Measurements from ENCODE around the gene PTPRCAP.
A peak's percentile ranks its signal among the peaks of the same experiment; 100 is the strongest.
"Not testable (repeated sequence)": the region's sequence is repeated elsewhere in the genome, so short reads cannot be mapped to it uniquely, and the experiment has no call there.

Gene PTPRCAP

DNA sequence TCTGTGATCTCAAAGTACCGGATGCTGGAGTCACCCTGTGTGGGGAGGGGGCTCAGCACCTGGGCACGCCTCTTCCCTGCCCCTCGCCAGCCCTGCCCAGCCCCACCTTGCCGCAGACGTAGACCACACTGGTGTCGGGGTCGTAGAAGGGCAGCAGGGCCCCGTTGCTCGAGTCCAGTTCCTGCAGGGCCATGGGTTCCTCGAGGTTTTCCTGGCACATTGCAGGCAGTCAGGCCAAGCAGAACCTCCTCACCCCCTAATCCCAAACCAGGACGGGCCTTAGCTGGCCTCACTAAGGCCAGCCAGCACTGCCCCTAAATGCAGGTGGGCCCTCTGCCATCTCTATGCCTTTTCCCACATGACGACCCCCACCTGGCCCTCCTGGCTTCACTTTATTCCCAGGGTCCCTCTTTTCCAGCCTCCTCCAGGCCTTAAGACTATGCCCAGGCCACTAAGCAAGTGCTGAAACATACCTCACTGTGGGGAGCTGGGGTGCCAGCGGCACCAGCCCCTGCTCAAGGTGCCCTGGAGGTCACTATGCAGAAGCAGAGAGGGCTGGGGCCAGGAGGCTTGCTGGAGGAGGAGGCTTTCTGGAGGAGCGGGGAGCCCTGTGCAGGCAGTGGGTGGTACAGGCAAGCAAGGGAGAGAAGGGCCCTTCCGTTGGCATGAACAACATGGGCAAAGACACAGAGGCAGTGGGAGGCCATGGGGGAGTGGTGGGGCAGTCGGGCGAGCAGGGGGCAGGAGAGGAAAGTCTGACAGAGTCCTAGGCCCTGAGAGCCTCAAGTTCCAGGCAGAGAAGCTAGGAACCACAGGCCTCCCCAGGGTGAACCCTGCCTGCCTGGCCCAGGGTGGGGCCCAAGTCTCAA, 3.0 kb upstream of the PTPRCAP start:
- no peak for DNase-seq

DNA sequence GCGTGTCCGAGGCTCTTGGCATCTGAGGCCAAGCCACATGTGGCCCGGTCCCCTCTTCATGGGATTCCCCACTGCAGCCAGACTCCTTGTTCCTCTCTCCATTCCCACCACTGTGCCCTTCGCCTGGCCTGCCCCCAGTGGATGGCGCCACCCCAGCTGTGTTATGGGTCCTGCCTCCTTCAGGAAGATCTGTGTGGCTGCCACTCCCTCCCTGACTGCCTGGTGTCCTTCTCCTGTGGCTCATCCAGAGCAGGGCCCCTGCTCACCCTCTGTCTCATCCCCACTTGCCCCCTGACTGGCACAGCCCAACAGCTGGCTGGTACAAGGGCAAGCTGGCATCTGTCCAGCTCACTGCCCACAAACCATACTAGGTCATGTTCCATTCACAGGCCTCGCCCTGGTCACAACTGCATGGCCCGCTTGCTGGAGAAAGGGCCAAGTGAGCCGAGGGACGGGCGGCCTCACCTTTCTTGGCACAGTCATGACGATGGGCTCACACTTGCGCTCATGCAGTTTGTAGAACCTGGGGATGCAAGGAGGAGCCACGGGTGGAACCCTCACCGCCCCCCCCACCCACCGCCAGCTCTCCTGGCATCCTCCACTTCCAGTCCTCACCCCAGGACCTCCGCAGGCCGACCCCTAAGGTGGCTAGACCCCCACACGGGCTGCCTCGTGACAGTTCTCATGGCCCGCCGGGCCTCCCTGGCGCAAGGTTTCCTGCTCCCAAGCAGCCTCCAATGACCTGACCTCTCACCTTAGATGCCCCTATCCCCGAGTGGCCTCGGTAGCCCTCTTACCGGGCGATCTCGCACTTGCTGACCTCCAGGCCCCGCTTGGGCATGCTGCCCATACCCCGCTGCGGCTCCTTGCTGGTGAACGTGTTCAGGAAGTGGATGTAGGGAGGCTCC, 2.1 kb upstream of the PTPRCAP start:
- DNase-seq, result no peak

DNA sequence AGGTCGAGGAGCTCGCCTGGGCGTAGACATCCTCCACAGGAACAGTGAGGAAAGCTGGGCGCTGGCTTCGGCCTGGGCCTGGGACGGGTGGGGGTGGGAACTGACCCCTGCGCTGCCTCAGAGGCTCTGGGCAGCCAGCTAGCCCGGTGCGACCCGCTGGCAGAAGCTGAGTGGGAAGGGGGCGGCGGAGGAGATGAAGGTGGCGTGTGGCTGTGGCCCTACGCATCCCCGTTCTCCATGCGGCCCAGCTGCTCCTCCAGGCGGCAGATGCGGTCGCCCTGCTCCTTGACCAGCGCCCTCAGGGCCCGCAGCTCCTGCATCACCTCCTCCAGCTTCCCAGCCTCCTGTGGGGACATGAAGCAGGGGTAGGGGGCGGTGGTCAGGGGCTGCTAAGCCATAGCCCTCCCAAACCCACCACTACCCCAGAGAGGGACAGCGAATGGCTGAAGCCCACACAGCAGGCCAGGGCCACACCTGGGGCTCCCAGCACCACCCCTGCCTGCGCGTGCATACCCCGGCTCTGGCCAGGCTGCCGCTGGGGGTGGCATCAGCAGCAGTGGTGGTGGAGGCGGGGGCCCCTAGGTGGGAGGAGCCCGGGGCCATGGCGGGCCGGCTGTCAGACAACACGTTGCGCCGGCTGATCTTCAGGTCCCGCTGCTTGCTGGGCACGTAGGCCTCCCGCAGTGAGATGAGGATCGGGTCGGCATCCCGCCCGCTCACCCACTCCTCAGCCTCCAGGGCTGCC, 848 bp upstream of the PTPRCAP start:
- DNase-seq, result no peak

DNA sequence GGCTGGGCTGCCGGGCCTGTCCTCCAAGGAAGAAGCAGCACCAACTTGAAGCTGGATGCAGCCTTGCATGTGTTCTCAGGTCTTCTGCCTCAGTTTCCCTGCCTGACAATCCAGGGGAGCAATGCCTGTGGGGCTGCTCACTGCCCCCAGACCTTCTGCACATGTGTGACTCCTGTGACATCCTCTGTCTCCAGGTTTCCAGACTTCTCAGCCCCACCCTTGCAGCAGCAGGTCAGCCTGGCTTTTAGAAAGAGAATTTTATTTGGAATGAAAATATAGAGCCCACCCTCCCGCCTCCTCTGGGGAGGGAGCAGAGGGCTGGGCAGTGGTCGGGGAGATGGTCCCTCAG, 301 bp upstream of the PTPRCAP start:
- DNase-seq, result no peak

DNA sequence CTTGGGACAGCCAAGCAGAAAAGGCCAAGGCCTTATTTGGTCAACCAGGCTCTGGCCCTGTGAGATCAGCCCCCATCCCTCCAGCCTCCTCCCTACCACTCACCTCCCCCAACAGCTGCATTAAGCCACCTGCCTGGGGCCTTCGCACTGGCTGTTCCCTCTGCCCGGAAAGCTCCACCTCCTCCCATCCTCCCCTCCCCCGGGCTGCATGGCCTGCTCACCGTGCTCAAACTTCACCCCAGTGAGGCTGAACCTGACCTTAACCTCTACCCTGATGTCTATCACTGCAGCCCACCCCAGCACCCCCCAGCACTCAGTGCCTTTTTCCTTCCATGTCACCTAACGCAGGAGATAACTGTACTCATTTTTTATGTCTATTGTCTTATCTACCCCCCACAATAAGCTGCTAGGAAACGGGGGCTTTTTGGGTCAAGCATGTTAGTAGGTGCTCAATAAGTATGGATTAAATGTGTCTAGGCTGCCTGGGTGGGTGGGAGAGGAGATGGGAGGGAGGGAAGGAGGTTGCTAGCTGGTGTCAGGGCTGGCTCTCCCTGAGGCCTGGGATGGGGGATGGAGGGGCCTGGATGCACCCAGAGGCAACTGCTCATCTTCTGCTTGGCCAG, 912 bp downstream of the PTPRCAP start:
- no peak for DNase-seq

DNA sequence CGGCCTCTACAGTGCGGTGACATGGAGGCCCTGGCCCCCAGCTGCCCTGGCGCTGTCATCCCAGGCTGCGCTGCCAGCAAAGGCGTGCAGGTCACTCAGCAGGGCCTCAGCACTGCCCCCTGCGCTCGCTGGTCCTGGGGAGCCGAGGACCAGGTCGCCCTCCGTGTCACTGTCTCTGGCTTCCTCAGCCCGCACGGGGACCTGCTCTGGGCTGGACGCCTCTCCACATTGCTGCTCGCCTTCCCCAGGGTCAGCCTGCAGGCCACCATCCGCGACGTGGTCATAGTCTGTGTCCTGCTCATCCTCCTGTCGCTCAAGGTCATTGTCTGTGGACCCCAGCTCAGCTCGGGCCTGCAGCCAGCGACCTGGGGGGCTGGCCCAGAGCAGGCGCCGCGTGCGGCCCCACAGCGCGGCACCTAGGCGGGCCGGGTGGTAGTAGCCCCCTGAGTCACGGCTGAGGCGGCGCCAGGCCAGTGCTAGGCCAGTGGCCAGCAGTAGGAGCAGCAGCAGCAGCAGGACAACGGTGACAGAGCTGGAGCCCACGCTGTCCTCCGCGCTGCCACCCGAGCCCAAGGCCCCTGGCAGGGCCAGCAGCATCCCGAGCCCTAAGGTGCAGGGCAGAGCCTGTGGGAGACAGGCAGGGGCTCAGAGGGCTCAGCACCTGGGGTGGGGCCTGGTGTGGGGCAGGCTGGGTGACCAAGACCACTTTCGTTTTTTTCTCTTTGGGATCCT, 1.6 kb downstream of the PTPRCAP start:
- no peak for DNase-seq

DNA sequence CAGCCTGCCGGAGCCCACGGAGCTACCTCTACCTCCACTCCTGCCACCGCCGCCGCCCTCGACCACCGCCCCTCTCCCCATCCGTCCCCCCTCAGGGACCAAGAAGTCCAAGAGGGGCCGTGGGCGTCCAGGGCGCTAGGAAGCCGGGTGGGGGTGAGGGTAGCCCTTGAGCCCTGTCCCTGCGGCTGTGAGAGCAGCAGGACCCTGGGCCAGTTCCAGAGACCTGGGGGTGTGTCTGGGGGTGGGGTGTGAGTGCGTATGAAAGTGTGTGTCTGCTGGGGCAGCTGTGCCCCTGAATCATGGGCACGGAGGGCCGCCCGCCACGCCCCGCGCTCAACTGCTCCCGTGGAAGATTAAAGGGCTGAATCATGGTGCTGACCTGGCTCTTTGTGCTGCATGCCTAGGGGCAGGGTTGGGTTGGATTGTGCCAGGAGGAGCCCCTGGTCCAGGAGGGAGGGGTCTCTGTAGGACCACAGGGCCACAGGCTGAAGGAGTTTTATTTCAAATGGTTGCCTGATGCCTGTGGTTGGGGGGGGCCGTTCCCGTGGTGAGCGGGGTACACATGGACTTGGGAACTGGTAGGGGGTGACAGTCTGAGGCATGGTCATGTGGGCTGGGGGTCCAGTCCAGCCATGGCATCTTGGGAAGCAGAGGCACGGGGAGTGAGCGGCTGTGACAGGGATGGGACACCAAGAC, 2.3 kb downstream of the PTPRCAP start:
- DNase-seq, result no peak

DNA sequence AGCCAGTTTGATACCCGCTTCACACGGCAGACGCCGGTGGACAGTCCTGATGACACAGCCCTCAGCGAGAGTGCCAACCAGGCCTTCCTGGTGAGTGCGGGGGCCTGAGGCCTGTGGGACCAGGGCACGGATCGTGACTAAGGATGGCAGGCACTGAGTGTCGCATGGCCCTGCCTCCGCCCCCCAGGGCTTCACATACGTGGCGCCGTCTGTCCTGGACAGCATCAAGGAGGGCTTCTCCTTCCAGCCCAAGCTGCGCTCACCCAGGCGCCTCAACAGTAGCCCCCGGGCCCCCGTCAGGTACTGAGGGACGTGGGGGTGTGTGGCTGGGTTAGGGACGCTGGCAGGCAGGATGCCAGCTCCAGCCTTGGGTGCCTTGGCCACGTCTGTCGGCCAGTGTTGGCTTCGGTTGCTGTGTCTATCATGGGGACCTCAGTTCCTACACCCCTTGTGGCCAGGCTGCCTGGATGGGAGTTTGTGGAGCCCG, 3.0 kb downstream of the PTPRCAP start:
- no peak for DNase-seq

DNA sequence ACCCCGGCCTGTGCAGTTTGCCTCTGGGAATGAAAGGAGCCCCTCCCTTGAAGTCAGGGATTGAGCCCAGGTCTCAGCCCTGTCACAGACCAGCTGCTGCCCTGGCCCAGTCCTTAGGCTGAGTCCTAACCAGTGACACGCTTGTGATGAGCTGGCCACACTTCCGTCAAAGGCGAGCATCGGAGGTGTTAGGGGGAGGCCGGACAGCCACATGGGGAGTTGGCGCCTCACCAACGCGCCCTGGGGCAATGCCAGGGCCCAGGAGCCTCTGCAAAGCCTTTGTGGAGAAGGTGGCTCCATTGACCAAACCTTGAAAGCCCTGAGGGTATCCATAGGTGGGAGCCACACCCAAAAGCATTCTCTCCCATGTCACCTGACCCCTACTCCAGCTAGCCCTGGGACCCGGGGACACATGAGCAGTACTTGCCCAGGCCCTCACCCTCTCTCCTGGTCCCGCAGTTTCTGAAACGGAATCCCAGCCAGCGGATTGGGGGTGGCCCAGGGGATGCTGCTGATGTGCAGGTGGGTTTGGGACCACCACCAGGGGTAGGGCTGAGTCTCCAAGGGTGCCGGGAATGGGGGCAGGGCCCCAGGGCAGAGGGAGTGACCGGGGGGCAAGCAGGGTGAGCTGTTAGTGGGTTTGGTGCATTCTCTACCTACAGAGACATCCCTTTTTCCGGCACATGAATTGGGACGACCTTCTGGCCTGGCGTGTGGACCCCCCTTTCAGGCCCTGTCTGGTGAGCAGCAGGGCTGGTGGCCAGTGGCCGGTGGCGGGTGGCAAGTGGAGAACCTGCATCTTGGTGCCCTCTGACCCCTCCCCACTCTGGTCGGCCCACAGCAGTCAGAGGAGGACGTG, 3.7 kb downstream of the PTPRCAP start:
- no peak for DNase-seq

DNA sequence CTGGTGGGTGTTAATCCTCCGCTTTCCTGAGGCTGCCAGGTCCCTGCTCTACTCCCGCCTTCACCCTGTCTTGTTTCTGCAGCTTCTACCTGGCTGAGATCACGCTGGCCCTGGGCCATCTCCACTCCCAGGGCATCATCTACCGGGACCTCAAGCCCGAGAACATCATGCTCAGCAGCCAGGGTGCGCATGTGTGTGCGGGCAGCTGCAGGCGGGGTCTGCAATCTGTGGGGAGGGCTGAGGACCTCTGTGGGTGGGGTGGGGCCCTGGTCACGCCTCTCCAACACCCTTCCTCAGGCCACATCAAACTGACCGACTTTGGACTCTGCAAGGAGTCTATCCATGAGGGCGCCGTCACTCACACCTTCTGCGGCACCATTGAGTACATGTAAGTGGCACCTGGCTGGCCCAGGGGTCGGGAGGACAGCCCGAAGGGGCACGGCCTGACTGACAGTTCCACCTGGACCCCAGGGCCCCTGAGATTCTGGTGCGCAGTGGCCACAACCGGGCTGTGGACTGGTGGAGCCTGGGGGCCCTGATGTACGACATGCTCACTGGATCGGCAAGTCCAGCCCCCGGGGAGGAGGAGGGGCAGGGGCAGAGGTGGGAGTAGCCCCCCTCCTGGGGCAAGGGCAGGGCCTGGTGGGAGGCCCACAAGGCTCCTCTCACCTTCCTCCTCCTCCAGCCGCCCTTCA, 4.7 kb downstream of the PTPRCAP start:
- no peak for DNase-seq

DNA sequence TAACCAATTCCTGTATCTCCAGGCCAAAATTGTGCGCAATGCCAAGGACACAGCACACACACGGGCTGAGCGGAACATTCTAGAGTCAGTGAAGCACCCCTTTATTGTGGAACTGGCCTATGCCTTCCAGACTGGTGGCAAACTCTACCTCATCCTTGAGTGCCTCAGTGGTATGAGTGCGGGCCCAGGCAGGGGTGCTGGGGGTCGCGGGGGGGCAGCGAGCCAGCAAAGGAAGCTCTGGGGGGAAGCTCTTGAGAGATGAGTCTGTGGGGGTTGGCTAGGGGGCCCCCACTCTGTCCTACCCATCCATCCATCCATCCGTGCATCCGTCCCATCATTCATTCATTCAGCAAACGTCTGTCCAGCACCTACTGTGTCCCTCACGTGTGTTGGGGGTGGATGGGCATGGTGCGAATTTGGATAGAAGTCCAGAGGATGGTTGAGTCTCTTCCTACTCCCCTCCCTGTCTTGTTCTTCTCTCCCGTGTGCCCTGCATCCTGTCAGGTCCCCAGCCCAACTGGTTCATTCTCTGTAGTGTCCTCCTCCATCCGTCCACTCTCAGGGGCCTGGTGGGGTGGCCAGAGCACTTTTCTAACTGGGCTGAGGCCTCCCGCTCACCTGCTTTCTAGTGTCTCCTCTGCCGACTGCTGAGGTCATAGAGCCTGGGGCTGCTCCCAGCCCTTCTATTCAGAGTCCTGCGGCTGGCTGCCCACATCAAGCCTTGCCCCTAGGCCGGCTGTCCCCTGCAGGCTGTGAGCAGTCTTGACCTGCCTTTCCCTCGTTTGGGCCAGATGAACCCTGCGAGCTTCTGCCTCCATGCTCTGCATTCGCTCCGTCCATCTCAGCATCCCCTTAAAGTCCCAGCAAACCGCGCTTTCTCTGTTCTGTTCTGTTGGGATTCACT, 5.9 kb downstream of the PTPRCAP start:
- DNase-seq, result no peak

DNA sequence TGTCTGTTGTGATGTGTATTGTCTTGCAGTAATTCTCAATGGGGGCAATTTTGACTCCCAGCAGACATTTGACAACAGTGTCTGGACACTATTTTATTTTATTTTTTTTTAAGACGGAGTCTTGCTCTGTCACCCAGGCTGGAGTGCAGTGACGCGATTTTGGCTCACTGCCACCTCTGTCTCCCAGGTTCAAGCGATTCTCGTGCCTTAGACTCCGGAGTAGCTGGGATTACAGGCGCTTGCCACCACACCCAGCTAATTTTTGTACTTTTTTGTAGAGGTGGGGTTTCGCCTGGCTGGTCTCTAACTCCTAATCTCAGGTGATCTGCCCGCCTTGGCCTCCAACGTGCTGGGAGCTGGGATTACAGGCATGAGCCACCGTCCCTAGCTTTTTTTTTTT, 7.8 kb downstream of the PTPRCAP start:
- DNase-seq, result no peak

DNA sequence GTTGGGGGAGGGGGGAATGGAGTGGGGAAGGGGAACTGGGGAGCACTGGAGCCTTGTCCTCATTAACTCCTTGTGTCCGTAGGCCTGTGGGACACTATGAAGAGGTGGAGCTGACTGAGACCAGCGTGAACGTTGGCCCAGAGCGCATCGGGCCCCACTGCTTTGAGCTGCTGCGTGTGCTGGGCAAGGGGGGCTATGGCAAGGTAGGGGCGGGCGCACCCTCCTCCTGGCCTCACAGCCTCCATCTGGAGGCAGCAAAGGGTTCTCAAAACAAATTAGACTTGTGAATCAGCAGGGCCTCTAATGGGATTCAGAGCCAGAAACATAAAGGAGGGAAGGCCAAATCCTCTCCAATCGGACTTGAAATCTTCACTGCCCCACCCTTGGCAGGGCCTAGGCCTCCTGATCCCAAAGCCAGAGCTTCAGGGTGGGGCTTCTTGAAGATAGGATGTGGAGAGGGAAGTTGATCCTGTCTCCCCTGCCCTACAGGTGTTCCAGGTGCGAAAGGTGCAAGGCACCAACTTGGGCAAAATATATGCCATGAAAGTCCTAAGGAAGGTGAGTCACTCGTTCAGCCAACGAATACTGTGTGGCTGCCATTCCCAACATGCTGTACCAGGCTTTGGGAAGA, 8.3 kb downstream of the PTPRCAP start:
- no peak for DNase-seq

DNA sequence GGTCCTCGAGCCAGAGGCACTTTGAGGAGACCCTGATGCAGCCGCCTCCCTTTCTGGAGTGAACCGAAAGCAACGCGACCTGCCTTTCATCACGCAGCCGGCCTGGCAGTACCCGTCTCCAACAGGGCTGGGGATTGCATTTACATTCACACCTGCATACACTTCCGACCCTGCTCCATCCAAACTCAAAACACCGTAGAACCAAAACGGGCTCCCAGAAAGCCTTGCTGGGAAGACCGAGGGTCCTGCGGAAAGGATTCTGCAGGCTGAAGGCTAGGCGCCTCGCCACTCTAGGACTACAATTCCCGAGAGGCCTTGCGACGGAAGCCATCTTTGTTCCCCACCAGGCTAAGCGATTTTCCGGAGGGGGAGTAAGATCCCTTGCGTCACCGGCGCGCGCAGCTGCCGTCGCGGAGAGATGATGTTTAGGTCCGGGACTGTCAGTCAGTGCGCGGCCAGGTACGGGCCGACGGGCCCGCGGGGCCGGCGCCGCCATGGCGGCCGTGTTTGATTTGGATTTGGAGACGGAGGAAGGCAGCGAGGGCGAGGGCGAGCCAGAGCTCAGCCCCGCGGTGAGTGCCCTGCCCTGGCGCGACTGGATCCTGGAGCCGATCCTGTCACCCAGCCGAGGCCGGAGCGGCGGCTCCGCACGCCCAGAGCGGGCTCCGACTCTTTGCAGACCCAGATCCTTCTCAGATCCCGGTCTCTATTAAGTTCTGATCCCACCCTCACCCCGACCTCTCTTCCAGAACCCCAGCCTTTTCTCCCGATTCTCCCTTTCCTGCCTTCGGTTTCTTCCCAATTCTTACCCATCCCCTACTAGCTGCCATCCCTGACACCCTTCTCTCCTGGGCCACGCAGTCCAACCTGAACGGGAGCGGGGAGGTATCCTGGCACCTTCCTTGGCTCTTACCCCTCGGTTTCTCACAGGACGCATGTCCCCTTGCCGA, 9.2 kb downstream of the PTPRCAP start, which contains the start of gene RPS6KB2:
Gene RPS6KB2 (plus strand): TSS at position 443 of the 950 bp plus-strand sequence. CDS start 52 bp downstream, at position 495.
- peak; percentile 96 to 97 for DNase-seq

DNA sequence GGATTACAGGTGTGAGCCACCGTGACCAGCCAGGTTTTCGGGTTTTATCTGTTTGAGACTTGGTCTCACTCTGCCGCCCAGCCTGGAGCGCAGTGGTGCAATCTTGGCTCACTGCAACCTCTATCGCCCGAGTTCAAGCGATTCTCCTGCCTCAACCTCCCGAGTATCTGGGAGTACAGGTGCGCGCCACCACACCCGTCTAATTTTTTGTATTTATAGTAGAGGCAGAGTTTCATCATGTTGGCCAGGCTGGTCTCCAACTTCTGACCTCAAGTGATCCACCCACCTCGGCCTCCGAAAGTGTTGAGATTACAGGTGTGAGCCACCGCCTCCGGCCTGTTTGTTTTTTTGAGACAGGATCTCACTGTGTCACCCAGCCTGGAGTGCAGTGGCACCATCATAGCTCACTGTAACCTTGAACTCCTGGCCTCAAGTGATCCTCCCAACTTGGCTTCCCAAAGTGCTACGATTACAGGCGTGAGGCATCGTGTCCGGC, 10.1 kb downstream of the PTPRCAP start:
- not testable (repeated sequence) for DNase-seq

DNA sequence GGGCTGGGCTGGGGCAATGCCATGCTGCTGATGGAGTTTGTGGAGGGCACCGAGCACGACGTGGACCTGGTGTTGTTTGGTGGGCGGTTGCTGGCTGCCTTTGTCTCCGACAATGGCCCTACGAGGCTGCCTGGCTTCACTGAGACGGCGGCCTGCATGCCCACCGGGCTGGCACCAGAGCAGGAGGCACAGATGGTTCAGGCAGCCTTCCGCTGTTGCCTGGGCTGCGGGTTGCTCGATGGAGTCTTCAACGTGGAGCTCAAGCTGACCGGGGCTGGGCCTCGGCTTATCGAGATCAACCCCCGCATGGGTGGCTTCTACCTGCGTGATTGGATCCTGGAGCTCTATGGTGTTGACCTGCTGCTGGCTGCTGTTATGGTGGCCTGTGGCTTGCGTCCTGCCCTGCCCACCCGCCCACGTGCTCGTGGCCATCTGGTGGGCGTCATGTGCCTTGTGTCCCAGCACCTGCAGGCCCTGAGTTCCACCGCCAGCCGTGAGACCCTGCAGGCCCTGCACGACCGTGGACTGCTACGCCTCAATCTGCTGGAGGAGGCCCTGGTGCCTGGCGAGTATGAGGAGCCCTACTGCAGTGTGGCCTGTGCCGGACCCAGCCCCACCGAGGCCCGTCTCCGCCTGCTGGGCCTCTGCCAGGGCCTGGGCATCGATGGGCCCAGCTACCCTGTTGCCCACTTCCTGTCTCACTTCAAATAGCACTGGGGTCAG, 13.4 kb downstream of the PTPRCAP start:
- no peak for DNase-seq
